Hematopoietic multipotent progenitor cell treated with erythropoietin and hydrocortisone succinate and interleukin-3 and kit ligand, for 8 days (in vitro differentiated cells): ENCODE results near the gene SVIL.
"Not testable (repeated sequence)": the region's sequence is repeated elsewhere in the genome, so short reads cannot be mapped to it uniquely, and the experiment has no call there.

ENCODE experiments used
- DNase-seq: peaks from one replicate; pipeline ENCODE4 v3.0.0-alpha.2; 2015

Gene SVIL

GRCh38 chr10:29618341-29619171 is 16.2 kb downstream of the SVIL start:
- DNase-seq = no peak

DNA sequence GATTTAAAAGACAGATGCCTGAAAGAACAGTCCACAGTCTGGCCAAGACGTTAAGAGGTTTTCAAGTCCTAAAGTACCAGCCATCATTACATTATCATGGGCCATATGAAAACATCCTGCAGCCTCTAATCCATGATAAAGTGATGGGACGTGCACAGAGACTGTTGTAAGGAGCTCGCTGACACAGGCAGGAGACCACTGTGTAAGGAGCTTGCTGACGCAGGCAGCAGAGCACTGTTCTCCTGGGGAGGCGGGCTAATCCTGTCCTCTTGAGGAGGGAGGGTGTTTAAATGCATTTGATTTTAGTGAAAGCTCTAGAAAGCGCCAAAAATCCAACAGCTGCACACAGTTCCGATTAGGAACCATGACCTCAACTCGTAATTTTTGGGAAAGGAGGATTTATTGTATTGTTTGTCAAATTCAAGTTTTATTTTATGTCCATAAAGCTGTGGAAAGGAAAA is 16.9 kb downstream of the SVIL start:
- no peak for DNase-seq

GRCh38 chr10:29616542-29616941 is 18.2 kb downstream of the SVIL start:
- DNase-seq = no peak

- no peak for DNase-seq
These were observed 19.6 kb downstream of the SVIL start for GRCh38 chr10:29615195-29615594.

DNA sequence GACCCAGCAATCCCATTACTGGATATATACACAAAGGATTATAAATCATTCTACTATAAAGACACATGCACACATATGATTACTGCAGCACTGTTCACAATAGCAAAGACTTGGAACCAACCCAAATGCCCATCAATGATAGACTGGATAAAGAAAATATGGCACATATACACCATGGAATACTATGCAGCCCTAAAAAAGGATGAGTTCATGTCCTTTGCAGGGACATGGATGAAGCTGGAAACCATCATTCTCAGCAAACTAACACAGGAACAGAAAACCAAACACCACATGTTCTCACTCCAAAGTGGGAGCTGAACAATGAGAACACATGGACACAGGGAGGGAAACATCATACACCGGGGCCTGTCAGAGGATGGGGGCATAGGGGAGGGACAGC is 20.5 kb downstream of the SVIL start:
- DNase-seq = not testable (repeated sequence)

DNA sequence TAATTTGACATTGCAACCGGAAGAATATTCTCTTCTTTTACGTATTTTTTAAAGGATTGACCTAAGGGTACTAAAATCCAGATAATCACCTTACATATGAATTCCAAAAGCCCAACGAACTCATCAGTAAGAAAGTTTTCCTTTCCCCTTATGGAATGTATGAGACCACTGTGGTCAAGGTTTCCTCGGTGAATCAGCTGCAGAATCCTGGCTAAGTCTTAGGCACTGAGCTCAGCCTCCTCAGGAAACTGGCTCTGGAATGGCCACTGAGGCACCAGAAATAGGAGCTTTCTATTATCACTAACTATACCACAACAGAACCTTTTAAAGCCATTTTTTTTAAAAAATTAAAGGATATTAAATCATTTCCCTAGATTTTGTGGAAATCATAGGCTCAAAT is 21.0 kb downstream of the SVIL start:
- DNase-seq = no peak

- DNase-seq = no peak
These were observed 21.6 kb downstream of the SVIL start for GRCh38 chr10:29613196-29613595.

- no peak for DNase-seq
These were observed 22.1 kb downstream of the SVIL start for GRCh38 chr10:29612657-29613056.

DNA sequence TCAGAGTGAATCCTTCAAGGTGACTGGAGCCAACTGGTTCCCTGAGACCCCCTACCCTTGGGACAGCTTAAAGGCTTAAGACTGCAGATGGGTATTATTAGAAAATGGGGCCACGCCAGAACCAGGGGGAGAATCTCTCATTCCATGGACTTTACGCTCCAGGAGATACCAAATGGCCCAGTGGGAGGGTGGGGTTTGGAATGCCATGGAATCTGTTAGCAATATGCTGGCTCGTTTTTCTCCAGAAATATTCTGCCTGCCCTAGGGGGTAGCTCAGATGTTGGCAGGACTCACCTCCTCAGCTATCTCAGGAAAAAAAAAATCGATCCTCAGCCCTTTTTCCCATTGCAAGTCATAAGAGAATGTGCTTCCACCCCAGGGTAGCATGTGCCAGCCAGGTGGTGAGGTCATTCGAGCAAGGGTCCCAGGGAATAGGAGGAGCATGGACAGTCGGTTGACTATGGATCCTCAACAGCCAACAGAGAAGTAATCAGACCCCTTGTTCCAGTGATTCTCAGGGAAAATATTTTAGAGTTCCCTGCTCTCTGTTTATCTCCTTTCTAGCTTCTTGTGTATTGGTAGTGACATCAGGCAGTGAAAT is 22.9 kb downstream of the SVIL start:
- no peak for DNase-seq

DNA sequence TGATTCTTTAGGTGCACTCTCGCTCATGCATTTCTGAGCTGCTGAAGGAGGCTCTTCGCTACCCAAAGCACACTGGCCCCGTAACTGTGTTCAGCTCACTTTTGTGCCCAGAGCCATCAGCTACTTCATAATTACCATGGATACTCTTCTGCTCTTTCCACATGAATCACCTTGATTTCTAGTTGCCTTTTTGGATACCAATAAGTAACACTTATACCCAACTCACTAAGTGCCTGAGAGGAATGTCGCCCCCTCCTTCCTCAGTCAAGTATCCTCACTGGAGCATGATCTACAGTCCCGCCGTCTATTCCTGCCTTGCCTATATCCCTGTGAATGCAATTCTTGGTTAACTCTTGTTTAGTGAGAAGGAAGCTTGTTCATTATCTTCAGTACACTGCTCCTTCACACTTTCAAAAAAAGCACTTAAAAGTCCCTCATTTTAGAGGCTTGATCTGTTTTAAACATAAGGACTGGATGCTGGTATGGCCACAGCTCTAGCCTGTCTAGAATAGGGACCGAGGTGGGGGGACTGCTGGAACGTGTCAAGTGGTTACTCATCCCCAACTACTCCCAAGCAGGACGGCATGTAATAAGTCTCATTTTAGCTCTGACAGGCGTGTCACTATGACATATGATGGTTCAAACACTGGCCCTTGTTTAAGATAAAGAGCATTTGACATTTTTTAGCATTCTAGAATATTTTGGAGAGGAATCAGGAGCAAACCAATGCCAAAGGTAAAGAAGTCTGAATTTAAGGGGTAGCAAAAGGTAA is 23.7 kb downstream of the SVIL start:
- no peak for DNase-seq

GRCh38 chr10:29610331-29610730 is 24.4 kb downstream of the SVIL start:
- not testable (repeated sequence) for DNase-seq

GRCh38 chr10:29609696-29610095 is 25.1 kb downstream of the SVIL start:
- no peak for DNase-seq

DNA sequence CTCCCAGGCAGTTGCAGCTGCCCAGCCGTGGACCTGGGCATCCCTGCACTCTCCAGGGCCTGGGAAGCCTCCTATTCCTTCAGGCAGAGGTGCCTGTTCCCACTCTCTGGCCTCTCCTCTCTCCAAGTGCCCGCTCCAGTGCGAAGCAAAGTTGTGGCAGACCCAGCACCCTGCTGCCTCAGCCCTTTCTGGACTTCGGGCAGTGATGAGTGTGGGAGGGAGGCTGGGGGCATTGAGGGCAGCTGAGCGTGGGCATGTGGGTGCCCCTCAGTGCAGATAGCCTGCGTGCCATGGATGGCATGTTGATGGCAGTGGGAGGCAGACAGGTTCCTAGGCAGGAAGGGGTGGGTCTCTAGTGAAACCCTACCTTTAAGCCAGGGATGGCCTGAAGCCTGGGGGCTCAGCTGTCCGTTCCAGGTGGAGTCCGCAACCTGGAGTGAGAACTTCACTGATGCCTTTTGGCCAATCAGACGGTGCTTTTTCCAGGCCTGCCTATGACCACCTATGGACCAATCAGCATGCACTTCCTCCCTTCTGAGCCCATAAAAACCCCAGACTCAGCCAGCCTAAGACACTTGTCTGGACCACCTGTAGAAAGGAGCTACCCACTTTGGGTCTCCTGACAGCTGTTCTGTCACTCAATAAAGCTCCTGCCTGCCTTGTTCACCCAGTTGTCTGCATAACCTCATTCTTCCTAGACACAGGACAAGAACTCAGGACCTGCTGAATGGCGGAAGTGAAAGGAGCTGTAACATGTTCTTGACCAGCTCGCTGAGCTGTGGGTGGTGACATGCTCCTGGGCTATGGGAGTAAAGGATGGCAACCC is 26.1 kb downstream of the SVIL start:
- DNase-seq = no peak

GRCh38 chr10:29608062-29608461 is 26.7 kb downstream of the SVIL start:
- no peak for DNase-seq

DNA sequence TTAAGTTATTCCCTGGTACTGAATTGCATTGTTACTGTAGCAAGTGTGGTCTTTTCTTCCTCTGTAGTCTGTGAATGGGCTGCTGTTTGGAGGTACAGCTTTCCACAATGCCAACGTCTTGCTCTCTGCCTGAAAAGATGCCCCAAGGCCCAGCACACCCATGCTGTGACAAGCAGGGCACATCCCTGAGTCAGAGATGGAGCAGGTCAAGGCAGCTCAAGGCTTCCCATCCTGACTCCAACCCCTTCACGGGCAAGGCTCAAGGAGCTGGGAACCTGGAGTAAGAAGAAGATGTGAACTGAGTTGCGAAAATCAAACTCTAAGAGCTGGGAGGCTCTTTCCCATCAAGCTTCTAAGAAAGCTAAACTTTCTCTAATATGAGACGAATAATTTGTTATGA is 27.2 kb downstream of the SVIL start:
- DNase-seq = no peak

- not testable (repeated sequence) for DNase-seq
These were observed 28.1 kb downstream of the SVIL start for GRCh38 chr10:29606693-29607092.

DNA sequence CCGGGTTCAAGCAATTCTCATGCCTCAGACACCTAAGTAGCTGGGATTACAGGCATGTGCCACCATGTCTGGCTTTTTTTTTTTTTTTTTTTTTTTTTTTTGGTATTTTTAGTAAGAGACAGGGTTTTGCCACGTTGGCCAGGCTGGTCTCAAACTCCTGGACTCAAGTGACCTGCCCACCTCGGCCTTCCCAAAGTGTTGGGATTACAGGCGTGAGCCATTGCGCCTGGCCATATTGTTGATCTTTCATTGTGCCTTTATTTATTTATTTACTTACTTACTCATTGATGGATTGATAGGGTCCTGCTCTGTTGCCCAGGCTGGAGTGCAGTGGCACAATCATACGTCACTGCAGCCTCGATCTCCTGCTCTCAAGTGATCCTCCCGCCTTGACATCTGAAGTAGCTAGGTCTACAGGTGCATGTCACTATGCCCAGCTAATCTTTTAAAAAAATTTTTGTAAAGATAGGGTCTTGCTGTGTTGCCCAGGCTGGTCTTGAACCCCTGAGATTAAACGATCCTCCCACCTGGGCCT is 30.4 kb downstream of the SVIL start:
- DNase-seq = no peak

DNA sequence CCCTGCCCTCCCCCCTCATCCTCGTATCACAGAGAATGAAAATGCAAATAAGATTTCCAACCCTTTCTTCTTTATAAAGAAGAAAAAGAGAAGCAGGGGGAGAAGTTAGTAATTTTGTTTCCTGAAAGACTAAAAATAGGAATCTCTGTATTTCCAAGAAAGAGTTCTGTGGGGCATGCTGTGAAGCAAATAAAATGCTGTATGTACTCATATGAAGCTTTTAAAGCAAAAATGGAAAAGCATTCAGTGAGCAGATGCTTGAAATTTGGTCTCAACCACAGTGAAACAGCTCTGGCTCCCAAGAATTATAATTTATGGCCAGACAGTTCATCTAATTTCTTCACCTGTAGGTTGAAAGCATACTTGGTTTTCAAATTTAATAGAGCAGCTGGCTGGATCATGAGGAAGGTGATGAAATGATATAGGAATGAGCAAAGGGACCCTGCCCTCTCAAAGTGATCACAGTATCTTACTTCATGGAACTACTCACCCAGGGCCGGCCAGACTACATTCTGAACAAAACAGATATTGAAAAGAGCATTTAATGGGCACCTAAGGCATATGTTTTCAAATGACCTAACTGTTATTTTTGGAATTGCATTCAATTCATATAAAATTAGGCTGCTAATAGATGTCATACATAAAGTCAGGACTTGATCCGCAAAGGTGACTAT is 31.4 kb downstream of the SVIL start:
- no peak for DNase-seq

GRCh38 chr10:29600821-29601220 is 34.0 kb downstream of the SVIL start:
- DNase-seq = no peak

- DNase-seq = no peak
These were observed 34.7 kb downstream of the SVIL start for GRCh38 chr10:29600067-29600466.

- DNase-seq = no peak
These were observed 35.9 kb downstream of the SVIL start for GRCh38 chr10:29598851-29599311.

GRCh38 chr10:29596826-29597225 is 37.9 kb downstream of the SVIL start:
- no peak for DNase-seq
